ENCODE measurements around the gene FN1.

FN1 gene

GRCh38 chr2:215382011-215382410 lies 53.9 kb downstream of the FN1 start:
- DNase-seq, result no peak

GRCh38 chr2:215380699-215381098 lies 55.2 kb downstream of the FN1 start:
- no peak for DNase-seq

DNA sequence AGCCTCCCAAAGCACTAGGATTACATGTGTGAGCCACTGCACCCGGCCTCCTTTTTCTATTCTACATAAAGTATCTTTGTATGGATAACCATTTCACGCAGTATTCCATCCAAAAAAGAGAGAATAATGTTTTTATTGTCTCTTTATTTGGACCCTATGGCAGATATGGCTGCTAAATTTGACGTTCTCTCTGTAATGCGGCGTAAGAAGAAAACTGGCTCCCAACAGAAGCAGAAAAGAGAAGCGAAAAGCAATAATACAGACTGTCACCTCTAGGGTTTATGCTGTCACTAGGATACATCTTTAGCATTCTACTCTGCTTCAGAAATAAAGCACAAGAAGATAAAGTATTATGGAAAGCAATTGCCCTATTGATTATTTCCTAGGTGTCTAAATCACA lies 55.9 kb downstream of the FN1 start:
- no peak for DNase-seq

GRCh38 chr2:215379039-215379438 lies 56.8 kb downstream of the FN1 start:
- no peak for DNase-seq

GRCh38 chr2:215378045-215378444 lies 57.8 kb downstream of the FN1 start:
- DNase-seq, result no peak

DNA sequence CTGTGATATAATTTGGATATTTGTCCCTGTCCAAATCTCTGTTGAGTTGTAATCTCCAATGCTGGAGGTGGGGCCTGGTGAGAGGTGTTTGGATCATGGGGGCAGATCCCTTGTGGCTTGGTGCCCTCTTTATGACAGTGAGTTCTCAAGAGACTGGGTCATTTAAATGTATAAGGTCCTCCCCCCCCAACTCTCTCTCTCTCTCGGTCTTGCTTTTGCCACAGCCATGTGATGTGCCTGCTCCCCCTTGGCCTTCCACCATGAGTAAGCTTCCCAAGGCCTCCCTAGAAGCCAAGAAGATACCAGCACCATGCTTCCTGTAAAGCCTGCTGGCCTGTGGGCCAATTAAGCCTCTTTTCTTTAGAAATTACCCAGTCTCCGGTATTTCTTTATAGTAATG lies 58.6 kb downstream of the FN1 start:
- no peak for DNase-seq

DNA sequence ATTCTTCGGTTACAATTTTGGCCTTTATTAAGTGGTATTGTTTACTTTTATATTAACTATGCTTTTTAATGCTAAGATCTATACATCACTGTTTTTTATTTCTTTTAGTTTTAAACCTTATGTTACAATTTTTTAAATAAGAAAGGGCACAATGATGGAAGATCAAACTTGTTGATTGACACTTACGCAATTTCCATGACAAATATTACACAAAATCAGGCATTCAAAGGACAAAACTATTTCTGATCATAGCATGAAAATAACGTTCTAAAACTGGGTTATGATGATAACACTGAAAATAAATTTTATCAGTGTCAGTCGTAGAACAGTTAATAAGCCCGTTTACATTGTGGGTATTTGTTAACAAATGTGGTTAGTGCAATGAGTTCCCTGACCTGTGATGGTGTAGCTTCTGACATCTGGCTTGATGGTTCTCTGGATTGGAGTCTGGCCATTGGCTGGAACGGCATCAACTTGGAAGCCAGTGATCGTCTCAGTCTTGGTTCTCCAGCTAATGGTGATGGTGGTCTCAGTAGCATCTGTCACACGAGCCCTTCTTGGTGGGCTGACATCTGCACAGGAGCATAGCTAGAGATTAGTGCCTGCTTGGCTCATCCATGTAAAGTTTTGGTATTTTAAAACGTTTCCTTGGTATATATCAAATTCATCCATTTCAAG lies 59.6 kb downstream of the FN1 start:
- no peak for DNase-seq

GRCh38 chr2:215375467-215375830 lies 60.4 kb downstream of the FN1 start:
- DNase-seq, result no peak

DNA sequence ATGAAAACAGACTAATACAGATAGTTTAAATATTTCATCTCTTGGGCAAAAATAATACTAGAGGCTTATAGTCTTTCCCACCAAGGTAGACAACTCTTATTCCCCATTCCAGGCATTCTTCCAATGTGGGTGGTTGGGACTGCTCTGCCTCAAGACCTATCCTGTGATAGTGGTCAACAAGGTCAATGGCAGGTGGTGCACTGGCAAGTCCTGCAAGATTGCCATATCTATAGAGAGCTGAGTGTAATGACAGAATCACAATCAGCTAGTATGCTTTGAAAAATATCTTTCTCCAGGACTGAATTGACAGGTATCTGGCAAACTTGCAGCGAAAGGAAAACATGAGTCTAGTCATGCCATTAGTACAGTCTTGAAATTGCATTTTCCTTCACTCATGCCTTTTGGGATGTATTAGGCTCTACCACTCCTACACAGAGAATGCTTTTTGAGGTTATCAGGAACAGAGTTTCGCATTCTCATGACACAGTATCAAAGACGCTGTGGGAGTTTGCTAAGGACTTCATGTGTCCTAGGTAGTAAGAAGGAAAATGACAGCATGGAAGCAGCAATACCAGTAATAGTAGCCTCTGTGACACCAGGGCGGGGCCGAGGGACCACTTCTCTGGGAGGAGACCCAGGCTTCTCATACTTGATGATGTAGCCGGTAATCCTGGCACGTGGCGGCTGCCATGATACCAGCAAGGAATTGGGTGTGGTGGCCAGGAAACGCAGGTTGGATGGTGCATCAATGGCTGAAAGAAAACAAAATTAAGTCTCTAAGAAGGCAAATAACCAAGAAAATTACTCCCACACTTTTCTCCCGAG lies 61.0 kb downstream of the FN1 start:
- DNase-seq, result no peak

GRCh38 chr2:215374002-215374401 lies 61.9 kb downstream of the FN1 start:
- DNase-seq, result no peak

GRCh38 chr2:215372968-215373649 lies 62.8 kb downstream of the FN1 start:
- no peak for DNase-seq

GRCh38 chr2:215371915-215372897 lies 63.7 kb downstream of the FN1 start:
- DNase-seq, result no peak

GRCh38 chr2:215370112-215370965 lies 65.5 kb downstream of the FN1 start:
- no peak for DNase-seq

DNA sequence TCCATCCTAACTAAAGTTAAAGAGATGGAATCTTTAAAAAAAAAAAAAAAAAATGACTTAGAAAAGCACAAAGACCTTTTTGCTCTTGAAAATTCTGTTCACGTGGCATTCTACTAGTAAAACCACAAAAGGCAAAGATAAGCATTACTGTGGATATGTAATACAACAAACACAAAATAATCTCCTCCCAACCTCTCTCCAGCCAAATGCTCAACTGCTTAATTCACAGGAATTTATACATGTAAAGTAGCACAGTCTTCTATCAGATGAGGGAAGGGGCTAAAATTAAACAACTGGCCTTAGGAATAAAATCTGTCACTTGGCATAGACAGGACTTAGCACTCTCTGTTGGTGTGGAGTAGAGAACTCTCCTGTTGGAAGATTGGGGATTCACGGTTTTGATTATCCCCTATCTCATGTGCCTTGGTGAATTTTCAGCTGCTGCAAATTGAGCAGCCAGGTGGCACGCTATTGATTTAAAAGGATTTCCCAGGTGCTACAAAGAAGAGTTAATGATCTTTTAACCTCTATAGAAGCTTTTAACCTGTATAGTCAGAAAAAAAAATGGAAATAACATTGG lies 66.6 kb downstream of the FN1 start:
- DNase-seq, result no peak

- no peak for DNase-seq
Measured at GRCh38 chr2:215368493-215368809, 67.4 kb downstream of the FN1 start.

DNA sequence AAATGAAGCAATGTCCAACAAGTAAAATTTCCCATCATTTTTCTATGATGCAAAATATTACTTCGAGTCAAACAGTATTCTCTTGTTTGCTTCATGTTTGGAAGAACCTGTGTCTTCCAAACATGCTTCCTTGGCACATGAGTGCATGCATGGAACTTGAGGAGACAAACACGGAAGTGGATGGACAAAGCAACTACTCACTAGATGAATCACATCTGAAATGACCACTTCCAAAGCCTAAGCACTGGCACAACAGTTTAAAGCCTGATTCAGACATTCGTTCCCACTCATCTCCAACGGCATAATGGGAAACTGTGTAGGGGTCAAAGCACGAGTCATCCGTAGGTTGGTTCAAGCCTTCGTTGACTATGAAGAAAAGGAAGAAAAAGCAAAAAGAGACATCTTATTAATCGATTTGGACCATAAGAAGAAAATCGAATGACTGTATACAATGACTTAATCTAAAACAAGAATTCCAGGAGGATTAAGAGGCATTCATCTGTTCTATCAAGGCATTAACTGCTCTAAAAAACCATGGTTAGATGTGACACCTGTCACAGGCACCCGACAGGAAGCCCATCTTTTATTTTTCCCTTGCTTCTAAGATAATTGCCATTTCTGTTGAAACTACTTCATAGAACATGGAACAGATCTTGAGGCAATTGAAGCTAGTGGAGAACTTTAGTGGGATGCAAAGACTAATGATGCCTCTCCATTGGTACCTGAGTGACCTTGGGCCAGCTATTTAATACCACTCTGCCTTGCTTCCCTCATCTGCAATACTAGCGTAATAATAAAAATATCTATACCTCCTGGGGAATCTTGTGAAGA lies 68.0 kb downstream of the FN1 start:
- no peak for DNase-seq

- DNase-seq, result no peak
Measured at GRCh38 chr2:215366440-215367032, 69.3 kb downstream of the FN1 start.

DNA sequence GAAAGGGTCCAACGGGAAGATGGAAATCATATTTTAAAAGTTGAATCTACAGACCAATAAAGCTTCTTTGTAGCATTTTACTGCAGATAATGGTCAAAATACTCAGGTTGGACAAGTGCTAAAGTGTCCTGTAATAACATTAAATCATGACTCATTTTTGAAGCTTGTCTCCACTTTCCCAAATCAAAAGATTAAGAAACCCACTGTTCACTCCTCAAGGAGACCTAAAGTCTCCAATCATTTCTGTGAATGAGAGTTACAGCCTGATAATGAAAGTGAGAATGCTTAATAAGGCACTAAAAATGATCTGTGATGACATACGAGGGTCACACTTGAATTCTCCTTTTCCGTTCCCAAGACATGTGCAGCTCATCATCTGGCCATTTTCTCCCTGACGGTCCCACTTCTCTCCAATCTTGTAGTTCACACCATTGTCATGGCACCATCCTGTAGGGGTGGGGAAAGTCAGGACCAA lies 70.6 kb downstream of the FN1 start:
- no peak for DNase-seq

DNA sequence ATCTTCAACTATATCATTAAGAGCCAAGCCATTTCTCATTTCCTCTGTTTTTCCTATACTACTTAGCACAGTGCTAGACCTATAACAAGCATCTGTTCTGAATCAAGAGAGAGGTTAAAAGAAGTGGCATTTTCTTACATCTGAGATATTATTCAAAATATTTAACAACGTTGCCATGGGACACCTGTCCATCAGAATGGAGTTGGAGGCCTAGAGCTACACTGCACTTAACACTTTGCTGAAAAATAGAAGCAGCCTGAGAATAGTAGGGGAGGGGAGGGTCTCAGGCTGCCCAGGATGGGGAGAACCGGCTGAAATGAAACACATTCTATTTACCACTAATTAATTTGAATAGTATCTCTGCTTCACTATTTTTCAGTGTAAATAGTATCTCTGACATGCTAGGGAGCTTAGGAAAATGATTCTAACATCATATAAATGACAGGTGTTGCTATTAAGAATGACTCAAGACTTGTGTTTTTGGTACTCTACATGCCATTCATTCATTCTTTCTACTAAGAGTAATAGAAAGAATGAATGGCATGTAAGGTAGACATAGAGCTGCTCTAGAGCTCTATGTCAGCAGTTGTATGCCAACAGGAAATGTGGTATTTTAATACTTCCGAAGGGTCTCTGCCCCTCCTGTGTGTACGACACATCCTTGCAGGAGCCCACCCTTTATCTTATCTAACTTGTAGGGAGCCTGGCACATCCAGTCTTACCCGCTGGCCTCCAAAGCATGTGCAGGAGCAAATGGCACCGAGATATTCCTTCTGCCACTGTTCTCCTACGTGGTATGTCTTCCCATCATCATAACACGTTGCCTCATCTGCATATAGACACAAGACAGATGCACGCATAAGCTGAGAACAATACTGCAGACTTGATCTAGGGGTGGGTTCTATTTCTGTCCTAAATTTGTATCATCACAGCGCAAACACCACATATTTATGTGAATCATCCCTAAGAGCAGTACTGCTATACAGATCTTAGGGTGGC lies 71.4 kb downstream of the FN1 start:
- no peak for DNase-seq
